Astrocyte of the cerebellum (primary cell): ENCODE results near the gene RFX4.
A peak's percentile ranks its signal among the peaks of the same experiment; 100 is the strongest.

ENCODE experiments used
- DNase-seq: peaks from one replicate; pipeline ENCODE4 v3.0.0-alpha.2; 2011; ENCODE audit warnings: low read depth
- H3K4me3 ChIP-seq: 2 replicates; pipeline ENCODE4 v1.5.1; 2011; ENCODE audit warnings: mild to moderate bottlenecking, low read depth, low read length, moderate library complexity
- in situ Hi-C: cut with HindIII; loops from 2 replicates; pipeline ENCODE4 v1.10.0; 2017; ENCODE audit warnings: low sequenced_read_pairs
- TF ChIP-seq, protein P1 (sequence below): IDR thresholded peaks from 2 replicates; pipeline ENCODE4 v1.5.1; 2012; ENCODE audit warnings: low read length, low read depth, moderate library complexity, mild to moderate bottlenecking; ENCODE audit errors: missing control alignments

The RFX4 gene

DNA sequence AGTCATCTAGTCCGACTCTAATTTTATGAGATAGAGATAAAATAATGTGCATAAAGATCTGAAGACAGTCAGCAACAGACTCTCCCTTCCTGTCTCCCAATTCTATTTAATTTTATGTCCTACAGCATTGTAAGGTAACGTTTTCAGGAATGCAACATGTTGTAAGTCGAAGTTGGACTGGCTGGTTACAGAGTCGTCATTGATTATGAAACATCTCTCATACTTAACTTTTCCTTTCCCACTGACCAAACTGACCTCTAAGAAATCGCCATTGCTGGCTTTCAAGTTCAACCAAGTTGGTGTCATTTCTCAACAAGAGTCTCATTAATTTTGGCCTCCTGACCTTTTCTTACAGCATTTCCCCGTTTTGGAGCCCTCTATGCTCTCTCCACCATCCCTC, 186.7 kb downstream of the RFX4 start:
- no peak for DNase-seq
- in situ Hi-C loops, result no loop called here
- no peak overlapping the region for H3K4me3 ChIP-seq
- TF ChIP-seq, protein P1, sequence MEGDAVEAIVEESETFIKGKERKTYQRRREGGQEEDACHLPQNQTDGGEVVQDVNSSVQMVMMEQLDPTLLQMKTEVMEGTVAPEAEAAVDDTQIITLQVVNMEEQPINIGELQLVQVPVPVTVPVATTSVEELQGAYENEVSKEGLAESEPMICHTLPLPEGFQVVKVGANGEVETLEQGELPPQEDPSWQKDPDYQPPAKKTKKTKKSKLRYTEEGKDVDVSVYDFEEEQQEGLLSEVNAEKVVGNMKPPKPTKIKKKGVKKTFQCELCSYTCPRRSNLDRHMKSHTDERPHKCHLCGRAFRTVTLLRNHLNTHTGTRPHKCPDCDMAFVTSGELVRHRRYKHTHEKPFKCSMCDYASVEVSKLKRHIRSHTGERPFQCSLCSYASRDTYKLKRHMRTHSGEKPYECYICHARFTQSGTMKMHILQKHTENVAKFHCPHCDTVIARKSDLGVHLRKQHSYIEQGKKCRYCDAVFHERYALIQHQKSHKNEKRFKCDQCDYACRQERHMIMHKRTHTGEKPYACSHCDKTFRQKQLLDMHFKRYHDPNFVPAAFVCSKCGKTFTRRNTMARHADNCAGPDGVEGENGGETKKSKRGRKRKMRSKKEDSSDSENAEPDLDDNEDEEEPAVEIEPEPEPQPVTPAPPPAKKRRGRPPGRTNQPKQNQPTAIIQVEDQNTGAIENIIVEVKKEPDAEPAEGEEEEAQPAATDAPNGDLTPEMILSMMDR, result no peak

DNA sequence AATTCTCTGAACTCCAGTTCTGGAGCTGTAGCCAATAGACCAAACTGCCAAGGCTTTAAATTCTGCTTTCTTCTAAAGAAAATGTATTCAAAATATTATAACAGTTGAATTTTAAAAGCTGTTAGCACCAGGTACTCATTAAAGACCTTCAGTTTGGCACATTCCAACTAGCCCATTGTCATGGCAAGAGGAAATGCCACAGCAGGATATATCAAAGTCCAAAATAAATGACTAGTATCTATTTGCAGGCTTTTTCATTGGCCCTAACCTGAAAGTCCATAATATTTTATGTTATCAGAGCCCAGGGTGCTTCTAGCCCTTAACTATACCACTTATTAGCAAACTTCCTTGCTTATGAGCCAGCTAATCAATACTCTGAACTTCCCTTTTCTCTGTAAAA, 188.6 kb downstream of the RFX4 start:
- DNase-seq, result no peak
- in situ Hi-C loops, result no loop called here
- H3K4me3 ChIP-seq, result no peak overlapping the region
- TF ChIP-seq, protein P1, result no peak

DNA sequence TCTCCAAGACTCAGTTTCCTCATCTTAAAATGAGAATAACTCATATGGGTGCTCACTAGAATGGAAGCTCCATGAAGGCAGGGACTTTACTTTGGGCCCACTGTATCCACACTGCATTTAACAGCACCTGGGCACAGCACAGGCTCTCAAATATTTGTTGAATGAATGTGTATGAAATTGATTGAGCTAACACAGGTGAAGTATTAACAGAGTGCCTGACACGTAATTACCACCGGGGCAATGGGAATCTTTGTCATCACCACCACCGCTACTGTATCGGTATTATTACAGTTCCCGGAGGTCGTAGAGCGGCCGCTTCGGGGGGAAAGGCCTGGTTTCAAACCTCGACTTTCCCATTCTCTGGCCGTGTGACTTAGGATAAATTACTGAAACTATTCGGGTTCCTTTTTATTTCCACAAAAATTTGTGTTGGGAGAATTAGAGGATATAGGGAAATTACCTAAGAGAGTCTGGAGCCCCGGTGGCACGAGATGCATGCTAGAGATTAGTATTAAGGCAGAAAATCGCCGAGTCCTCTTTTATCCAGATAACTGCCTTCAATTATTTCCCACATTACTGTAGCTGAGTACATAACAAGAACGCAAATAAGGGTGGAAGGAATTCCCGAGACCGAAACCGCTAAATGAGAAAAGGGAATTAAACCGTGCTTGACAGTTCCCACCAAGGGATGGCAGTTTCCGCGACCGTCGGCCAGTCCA, 190.6 kb downstream of the RFX4 start:
- DNase-seq, result no peak
- in situ Hi-C loops, result no loop called here
- TF ChIP-seq, protein P1, result no peak
- peak overlapping the region; percentile 92 for H3K4me3 ChIP-seq

DNA sequence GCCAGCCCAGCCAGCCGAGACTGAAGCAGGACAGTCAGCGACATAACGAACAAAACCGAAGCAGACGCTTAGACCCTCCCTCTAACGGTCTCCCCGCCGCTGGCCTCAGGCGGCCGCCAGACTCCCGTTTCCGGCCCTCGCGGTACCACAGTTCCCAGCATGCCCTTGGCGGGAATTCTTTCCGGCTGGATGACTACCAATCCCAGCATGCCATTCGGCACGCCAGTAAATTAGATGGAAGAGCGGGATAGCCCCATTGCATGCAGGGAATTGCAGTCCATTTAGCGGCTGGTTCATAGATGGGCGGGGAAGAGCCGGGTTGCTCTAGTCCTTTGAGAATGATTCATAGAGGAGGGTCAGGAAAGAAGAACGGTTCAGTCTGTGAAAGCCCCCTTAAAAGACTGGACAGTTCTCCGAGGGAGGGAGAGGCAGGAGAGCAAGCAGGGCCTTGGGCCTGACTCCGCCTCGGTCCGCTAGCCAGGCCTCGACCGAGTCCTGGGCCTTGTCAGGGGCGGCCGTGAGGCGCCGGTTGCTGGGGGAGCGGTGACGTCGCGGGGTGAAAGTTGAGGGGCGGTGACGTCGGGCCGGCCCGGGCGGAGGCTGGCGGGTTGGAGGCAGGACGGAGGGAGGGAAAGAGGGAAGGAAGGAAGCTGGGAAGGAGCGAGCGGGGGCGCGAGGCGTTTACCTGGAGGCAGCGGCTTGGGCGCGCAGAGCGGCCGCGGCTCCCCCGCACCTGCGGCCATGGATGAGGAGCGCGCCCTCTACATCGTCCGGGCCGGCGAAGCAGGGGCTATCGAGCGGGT, 191.4 kb downstream of the RFX4 start, which contains the start of gene RIC8B:
Gene RIC8B, plus strand, starts transcription at position 678 of the 803 bp plus-strand sequence. Its CDS starts 64 bp downstream, at position 742.
- peak within 1 kb of the TSS; percentile 92 for H3K4me3 ChIP-seq
- in situ Hi-C loops, result no loop called here
- DNase-seq, result peak; percentile 98
- TF ChIP-seq, protein P1, result no peak

DNA sequence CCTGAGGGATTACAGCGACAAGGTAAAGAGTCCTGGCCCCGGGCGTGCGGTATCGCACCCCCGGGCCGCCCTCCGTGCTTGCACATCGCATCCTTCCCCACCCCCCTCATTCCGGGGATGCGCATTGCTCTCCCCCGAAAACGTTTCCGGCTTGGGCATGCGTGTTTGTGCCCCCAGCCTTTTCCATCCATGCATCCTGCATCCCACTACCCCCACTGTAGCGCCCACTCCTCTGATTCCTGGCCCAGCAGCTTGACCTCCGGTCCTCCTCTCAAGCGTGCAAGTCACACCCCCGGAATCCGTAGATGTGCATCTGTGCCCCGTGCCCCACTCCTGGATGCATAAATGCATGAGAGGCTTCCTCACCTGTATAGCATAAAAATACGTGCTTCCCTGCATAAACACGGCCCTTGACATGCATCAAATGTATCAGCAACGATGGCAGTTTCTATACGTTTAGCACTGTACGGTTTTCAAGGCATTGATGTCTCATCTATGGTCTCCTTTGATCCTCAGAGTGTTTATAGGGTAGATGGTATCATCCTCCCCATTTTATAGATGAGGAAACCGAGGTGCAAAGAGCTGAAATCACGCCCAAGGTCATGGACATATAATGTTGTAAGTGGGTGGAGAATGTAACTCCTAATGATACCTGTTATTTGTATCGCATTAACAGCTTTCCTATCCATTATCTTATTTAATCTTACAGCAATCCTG, 192.2 kb downstream of the RFX4 start:
- peak overlapping the region; percentile 92 for H3K4me3 ChIP-seq
- in situ Hi-C loops, result no loop called here
- TF ChIP-seq, protein P1, result no peak
- no peak for DNase-seq

DNA sequence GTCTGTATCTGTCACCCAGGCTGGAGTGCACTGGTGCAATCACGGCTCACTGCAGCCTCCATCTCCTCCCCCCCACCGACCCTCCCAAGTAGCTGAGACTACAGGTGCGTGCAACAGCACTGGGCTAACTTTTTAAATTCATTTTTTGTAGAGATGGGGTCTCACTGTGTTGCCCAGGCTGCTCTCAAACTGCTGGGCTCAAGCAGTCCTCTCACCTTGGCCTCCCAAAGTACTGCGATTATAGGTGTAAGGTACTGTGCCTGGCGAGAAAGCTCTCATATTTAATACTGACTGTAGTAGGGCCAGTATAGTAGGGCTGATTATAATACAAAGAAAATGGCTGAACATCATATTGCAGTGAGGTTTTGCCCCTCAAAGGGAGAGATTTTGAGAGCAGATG, 194.1 kb downstream of the RFX4 start:
- TF ChIP-seq, protein P1, result no peak
- DNase-seq, result no peak
- no peak overlapping the region for H3K4me3 ChIP-seq
- in situ Hi-C loops, result no loop called here
